Mesenchymal stem cell (in vitro differentiated cells and primary cell): ENCODE results near the gene FGF6.

ENCODE experiments used
- DNase-seq: peaks from one replicate; pipeline ENCODE4 v3.0.0-alpha.2; 2013
- H2AFZ ChIP-seq: one replicate; pipeline ENCODE4 v1.6.1; 2013; ENCODE audit warnings: low read depth, mild to moderate bottlenecking, control low read depth, inconsistent platforms, low read length, moderate library complexity
- H2AK5ac ChIP-seq: 2 replicates; pipeline ENCODE4 v1.6.1; 2013; ENCODE audit warnings: low read length, moderate library complexity, mild to moderate bottlenecking, inconsistent platforms; ENCODE audit not compliant: severe bottlenecking
- H2BK120ac ChIP-seq: one replicate; pipeline ENCODE4 v1.6.1; 2013; ENCODE audit warnings: low read depth, mild to moderate bottlenecking, inconsistent platforms, low read length, moderate library complexity
- H2BK12ac ChIP-seq, 2 experiments: one replicate each; pipeline ENCODE4 v1.6.1; 2013; ENCODE audit warnings: inconsistent platforms in 2 of 2, low read length in 2 of 2, mild to moderate bottlenecking in 2 of 2, moderate library complexity in 2 of 2, control low read depth in 1 of 2
- H2BK15ac ChIP-seq: one replicate; pipeline ENCODE4 v1.6.1; 2013; ENCODE audit warnings: mild to moderate bottlenecking, low read depth, inconsistent platforms; ENCODE audit not compliant: poor library complexity, severe bottlenecking
- H2BK5ac ChIP-seq: 2 replicates; pipeline ENCODE4 v1.6.1; 2013; ENCODE audit warnings: low read depth, mild to moderate bottlenecking, low read length, control low read depth, inconsistent platforms; ENCODE audit not compliant: poor library complexity, severe bottlenecking
- H3K14ac ChIP-seq, 2 experiments: one replicate each; pipeline ENCODE4 v1.6.1; 2013; ENCODE audit warnings: inconsistent platforms in 2 of 2, low read length in 2 of 2, control low read depth in 1 of 2, mild to moderate bottlenecking in 1 of 2, moderate library complexity in 1 of 2
- H3K18ac ChIP-seq, 2 experiments: one replicate each; pipeline ENCODE4 v1.6.1; 2013; ENCODE audit warnings: inconsistent platforms in 2 of 2, low read length in 2 of 2, control low read depth in 1 of 2, low read depth in 1 of 2, mild to moderate bottlenecking in 1 of 2
- H3K23ac ChIP-seq, 2 experiments: one replicate each; pipeline ENCODE4 v1.6.1; 2013; ENCODE audit warnings: inconsistent platforms in 2 of 2, low read length in 2 of 2, mild to moderate bottlenecking in 2 of 2, moderate library complexity in 2 of 2, control low read depth in 1 of 2
- H3K27ac ChIP-seq: 2 replicates; pipeline ENCODE4 v1.5.1; 2013; ENCODE audit warnings: mild to moderate bottlenecking, moderate library complexity, low read length, control low read depth, inconsistent platforms; ENCODE audit not compliant: poor library complexity, severe bottlenecking
- H3K27me3 ChIP-seq, 2 experiments: 2 replicates each; pipeline versions ENCODE4 v1.6.1 to v1.7.0; 2013; ENCODE audit warnings: low read length in 2 of 2, mild to moderate bottlenecking in 2 of 2, moderate library complexity in 2 of 2, control low read depth in 1 of 2, inconsistent platforms in 1 of 2; ENCODE audit not compliant: control insufficient read depth in 1 of 2, insufficient read depth in 1 of 2
- H3K36me3 ChIP-seq, 2 experiments: 2 replicates each; pipeline versions ENCODE4 v1.6.1 to v1.7.0; 2013; ENCODE audit warnings: low read length in 2 of 2, control low read depth in 1 of 2, inconsistent platforms in 1 of 2, low read depth in 1 of 2, mild to moderate bottlenecking in 1 of 2; ENCODE audit not compliant: insufficient read depth in 2 of 2, control insufficient read depth in 1 of 2
- H3K4ac ChIP-seq, 2 experiments: one replicate each; pipeline ENCODE4 v1.6.1; 2013; ENCODE audit warnings: inconsistent platforms in 2 of 2, low read length in 2 of 2, mild to moderate bottlenecking in 2 of 2, moderate library complexity in 2 of 2, control low read depth in 1 of 2, low read depth in 1 of 2
- H3K4me1 ChIP-seq: 2 replicates; pipeline ENCODE4 v1.6.1; 2013; ENCODE audit warnings: low read depth, low read length, control low read depth; ENCODE audit not compliant: control insufficient read depth, insufficient read depth
- H3K4me2 ChIP-seq: 2 replicates; pipeline ENCODE4 v1.6.1; 2013; ENCODE audit warnings: low read length, mild to moderate bottlenecking, inconsistent platforms; ENCODE audit not compliant: poor library complexity, severe bottlenecking
- H3K4me3 ChIP-seq, 2 experiments: 2 replicates each; pipeline versions ENCODE4 v1.5.1 to v1.7.0; 2013; ENCODE audit warnings: low read length in 2 of 2, mild to moderate bottlenecking in 2 of 2, control low read depth in 1 of 2, low read depth in 1 of 2; ENCODE audit not compliant: insufficient read depth in 1 of 2
- H3K79me1 ChIP-seq: replicated peaks from 2 replicates; pipeline ENCODE4 v1.6.1; 2013; ENCODE audit warnings: mild to moderate bottlenecking, control low read depth, low read length, inconsistent platforms; ENCODE audit not compliant: poor library complexity, severe bottlenecking
- H3K9ac ChIP-seq: 2 replicates; pipeline ENCODE4 v1.7.0; 2013; ENCODE audit warnings: mild to moderate bottlenecking, low read length, moderate library complexity
- H3K9me3 ChIP-seq: 2 replicates; pipeline ENCODE4 v1.7.0; 2013; ENCODE audit warnings: mild to moderate bottlenecking, low read length; ENCODE audit not compliant: control insufficient read depth
- H4K8ac ChIP-seq: one replicate; pipeline ENCODE4 v1.6.1; 2013; ENCODE audit warnings: inconsistent platforms, mild to moderate bottlenecking, low read length, moderate library complexity
- H4K91ac ChIP-seq: one replicate; pipeline ENCODE4 v1.6.1; 2013; ENCODE audit warnings: mild to moderate bottlenecking, low read length, inconsistent platforms
- WGBS: methylation state at CpG from one replicate; pipeline ENCODE4 v1.1.7; 2013; ENCODE audit warnings: mixed read lengths; 5-methylcytosine and 5-hydroxymethylcytosine counted together

The FGF6 gene

DNA sequence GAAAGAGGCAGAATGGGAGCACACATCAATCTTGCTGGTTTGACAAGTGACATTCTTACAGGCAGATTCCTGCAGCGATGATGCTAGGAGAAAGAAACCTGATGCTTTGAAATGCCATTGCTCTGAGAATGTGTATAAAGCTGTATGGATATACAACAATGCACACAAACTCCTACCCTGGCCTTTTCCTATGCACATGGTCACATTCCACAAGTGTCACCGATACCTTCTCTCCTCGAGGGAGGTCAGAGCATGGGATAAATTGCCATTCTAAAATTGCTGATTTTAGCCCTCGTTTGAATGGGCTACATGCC is 11.9 kb downstream of the FGF6 start:
- H2BK5ac ChIP-seq = no peak overlapping the region
- 73% methylated on average over 3 of the region's 4 CpGs for WGBS

DNA sequence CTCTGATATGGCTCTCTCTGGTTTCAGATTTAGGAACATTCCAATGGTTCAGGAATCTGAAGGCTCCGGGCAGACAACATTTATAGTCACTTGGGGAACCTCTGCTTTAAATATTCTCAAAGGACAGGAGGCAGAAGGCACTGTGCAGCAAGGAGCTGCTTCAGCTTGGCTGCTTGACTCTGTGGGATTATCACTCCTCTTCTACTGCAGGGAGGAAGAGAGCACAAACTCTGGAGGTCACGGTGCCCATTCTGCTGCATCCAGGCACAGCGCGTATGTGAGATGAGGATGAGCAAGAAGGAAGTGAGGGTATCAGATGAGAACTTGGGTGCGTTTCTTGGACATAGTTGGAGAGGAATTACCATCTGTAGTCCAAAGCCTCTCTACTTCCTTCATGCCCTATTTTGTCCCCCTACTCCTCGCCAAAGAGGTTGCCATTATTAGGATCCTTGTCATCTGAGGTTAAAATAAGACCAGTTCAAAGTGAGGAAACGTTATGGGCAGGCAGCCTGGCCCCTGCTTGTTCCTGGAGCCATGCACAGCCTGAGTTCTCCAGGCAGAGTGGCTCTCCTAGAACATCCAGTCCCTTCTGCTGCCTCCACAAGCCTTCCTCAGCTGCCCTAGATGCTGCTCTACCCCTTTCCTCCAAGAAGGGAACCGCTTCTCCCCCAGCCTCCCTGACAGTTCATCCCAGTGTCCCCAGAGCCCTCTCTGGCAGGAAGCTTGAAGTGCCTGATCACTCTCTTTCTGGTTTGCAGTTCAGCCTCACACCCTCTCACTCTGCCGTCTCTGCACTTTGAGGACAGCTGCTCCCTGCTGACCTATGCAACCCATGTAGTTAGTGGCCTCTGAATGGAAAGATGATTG is 12.5 kb downstream of the FGF6 start:
- H3K14ac ChIP-seq = no peak overlapping the region
- H2BK5ac ChIP-seq = no peak overlapping the region
- no peak overlapping the region for H3K4me3 ChIP-seq
- no peaks in the 10 kb centered on the region for H3K36me3 ChIP-seq
- no peak for DNase-seq
- H3K23ac ChIP-seq = no peak overlapping the region
- no peak overlapping the region for H4K8ac ChIP-seq
- H3K4ac ChIP-seq = no peak overlapping the region
- no peak overlapping the region for H3K9ac ChIP-seq
- peaks cover 7 to 23% of the 10 kb centered on the region in 2 experiments for H3K27me3 ChIP-seq
- H2BK120ac ChIP-seq = no peak overlapping the region
- no peak overlapping the region for H3K27ac ChIP-seq
- H3K4me2 ChIP-seq = no peak overlapping the region
- WGBS = 62% methylated on average over 8 of the region's 9 CpGs
- H2AK5ac ChIP-seq = no peak overlapping the region
- no peaks in the 10 kb centered on the region for H3K9me3 ChIP-seq
- H2AFZ ChIP-seq = no peak overlapping the region
- no peak overlapping the region for H2BK15ac ChIP-seq
- H3K18ac ChIP-seq = no peak overlapping the region
- no peak overlapping the region for H4K91ac ChIP-seq
- no peaks in the 10 kb centered on the region for H3K4me1 ChIP-seq
- H3K79me1 ChIP-seq = no peaks in the 10 kb centered on the region
- H2BK12ac ChIP-seq = no peak overlapping the region

More for the DNA sequence above, 11.9 kb downstream of the FGF6 start:
- Histone ChIP-seq H2AK5ac (no peak overlapping the region), H3K23ac (no peak overlapping the region), H3K36me3 (no peaks in the 10 kb centered on the region), H3K4me2 (no peak overlapping the region), H2BK12ac (no peak overlapping the region), H3K14ac (no peak overlapping the region), H3K9me3 (no peaks in the 10 kb centered on the region), H3K79me1 (no peaks in the 10 kb centered on the region), H3K4me1 (no peaks in the 10 kb centered on the region), H2AFZ (no peak overlapping the region), H3K27ac (no peak overlapping the region), H3K18ac (no peak overlapping the region), H4K91ac (no peak overlapping the region), H2BK120ac (no peak overlapping the region), H2BK15ac (no peak overlapping the region), H3K9ac (no peak overlapping the region), H3K27me3 (peaks cover 7 to 24% of the 10 kb centered on the region in 2 experiments), H4K8ac (no peak overlapping the region), H3K4ac (no peak overlapping the region), H3K4me3 (no peak overlapping the region)
- DNase-seq = no peak

DNA sequence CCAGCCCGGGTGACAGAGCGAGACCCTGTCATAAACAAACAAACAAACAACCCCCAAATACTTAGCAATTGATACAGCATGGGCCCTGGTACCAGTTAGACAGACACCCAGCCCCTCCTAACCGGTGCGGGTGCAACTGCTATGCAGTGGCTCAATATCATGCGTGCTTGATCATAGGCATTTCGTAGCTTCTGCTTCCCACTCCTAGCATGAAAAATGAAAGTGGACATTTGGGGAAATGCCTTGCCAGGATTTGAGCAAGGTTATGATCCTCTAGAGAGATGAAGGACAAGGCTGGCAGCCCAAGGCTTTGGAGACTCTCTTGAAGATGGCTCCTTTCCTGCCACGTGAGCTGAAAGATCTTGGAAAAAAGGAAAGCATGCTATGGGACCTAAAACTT is 13.7 kb downstream of the FGF6 start:
- Histone ChIP-seq H3K4me1 (no peaks in the 10 kb centered on the region), H3K36me3 (no peaks in the 10 kb centered on the region), H2BK5ac (no peak overlapping the region), H2AK5ac (no peak overlapping the region), H2BK12ac (no peak overlapping the region), H3K4me2 (no peak overlapping the region), H4K8ac (no peak overlapping the region), H3K4ac (no peak overlapping the region), H2AFZ (no peak overlapping the region), H3K14ac (no peak overlapping the region), H4K91ac (no peak overlapping the region), H3K4me3 (no peak overlapping the region), H3K9me3 (no peaks in the 10 kb centered on the region), H3K79me1 (no peaks in the 10 kb centered on the region), H3K27me3 (peaks cover 7 to 23% of the 10 kb centered on the region in 2 experiments), H3K23ac (no peak overlapping the region), H3K27ac (no peak overlapping the region), H3K18ac (no peak overlapping the region), H3K9ac (no peak overlapping the region), H2BK120ac (no peak overlapping the region), H2BK15ac (no peak overlapping the region)
- no peak for DNase-seq
- 89% methylated on average over 7 of the region's 7 CpGs for WGBS

GRCh38 chr12:4431436-4431835 is 14.2 kb downstream of the FGF6 start:
- no peak overlapping the region for H3K9ac ChIP-seq
- H3K23ac ChIP-seq = no peak overlapping the region
- H2AK5ac ChIP-seq = no peak overlapping the region
- no peaks in the 10 kb centered on the region for H3K79me1 ChIP-seq
- 95% methylated on average over 2 of the region's 4 CpGs for WGBS
- no peak overlapping the region for H2BK120ac ChIP-seq
- H2AFZ ChIP-seq = no peak overlapping the region
- H4K91ac ChIP-seq = no peak overlapping the region
- H3K18ac ChIP-seq = no peak overlapping the region
- H3K36me3 ChIP-seq = no peaks in the 10 kb centered on the region
- H3K27ac ChIP-seq = no peak overlapping the region
- no peak overlapping the region for H2BK12ac ChIP-seq
- no peak overlapping the region for H3K4me2 ChIP-seq
- peaks cover 7 to 20% of the 10 kb centered on the region in 2 experiments for H3K27me3 ChIP-seq
- no peak overlapping the region for H3K4me3 ChIP-seq
- no peaks in the 10 kb centered on the region for H3K4me1 ChIP-seq
- no peak overlapping the region for H3K4ac ChIP-seq
- no peak for DNase-seq
- H4K8ac ChIP-seq = no peak overlapping the region
- H2BK5ac ChIP-seq = no peak overlapping the region
- no peak overlapping the region for H2BK15ac ChIP-seq
- H3K14ac ChIP-seq = no peak overlapping the region
- no peaks in the 10 kb centered on the region for H3K9me3 ChIP-seq
